HG03175 (cell line): ENCODE results near the gene NFIA.

Source experiments
- ATAC-seq: cut with Tn5 transposase; IDR thresholded peaks from one replicate; pipeline ENCODE4 v1.9.1; 2021; ENCODE audit warnings: mild to moderate bottlenecking, moderate library complexity; ENCODE audit not compliant: unreplicated experiment

Gene NFIA

DNA sequence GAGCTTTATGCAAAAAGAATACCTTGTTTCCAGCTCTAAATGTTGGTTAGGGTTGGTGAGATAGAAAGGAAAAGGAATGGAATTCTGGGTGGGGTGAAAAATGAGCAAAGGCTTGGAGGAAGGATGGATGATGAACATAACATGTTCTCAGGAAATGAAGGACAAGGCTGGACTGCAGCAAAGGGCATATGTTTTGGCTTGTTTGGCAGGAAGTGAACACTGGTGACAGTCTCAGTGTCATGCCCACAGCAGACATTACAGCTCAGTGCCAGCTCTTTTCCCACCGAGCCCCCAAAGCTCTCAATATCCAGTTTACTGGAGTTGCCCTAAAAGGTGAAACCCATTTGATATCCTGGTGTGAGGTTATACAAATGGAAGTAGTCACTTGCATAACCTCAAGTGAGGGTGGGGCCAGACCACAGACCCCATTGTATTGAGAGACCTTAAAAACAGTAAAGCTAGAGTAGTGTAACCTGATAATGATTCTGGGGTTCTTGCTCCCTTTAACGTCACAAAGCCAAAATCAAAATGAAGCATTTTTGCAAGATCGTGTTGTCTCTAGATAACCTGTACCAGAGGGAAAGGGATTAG, 270.6 kb downstream of the NFIA start:
- no peak for ATAC-seq

DNA sequence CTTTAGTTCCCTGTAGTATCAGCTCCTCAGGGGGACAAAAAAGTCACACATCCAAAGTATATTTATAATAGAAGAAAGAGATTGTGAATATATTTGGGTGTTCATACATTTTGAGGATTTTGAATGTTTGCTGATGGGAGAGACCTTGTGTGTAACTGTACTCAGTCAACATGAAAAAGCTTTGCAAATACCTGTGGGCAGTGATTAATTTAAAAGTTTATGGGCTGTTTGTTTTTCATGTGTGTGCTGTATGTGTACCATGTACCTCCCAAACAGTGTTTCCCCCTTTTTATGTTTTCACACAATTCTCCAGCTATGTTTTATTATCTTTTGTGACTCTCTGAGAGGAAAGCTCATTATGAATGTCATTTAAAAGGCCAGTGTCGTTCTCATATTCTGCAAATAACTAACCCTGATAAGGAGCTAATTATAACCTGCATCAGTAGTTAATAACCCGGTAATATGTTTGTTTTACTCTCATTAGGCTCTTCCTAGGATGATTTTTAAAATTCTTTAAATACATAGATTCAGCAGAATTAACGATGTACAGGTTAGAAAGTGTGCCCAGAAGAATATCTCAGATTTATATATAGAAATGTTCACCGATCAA, 271.5 kb downstream of the NFIA start:
- no peak for ATAC-seq

DNA sequence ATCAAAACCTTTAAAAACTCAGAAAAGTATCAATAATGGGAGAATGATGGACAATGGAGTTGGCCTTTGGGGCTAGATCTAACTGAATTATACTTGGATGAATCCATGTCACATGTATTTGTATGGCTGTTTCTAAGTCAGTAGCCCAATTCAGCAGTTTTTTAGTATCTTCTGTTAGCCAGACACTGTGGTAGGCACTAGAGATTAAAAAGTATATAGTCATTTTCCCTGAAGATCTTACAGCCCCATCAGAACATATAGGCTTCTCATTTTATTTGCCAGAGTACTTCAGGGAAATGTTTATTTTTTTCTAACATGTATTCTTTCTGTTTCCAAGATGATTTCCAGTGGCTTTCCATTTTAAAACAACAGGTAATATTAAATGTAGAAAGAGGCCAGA, 273.7 kb downstream of the NFIA start:
- no peak for ATAC-seq

DNA sequence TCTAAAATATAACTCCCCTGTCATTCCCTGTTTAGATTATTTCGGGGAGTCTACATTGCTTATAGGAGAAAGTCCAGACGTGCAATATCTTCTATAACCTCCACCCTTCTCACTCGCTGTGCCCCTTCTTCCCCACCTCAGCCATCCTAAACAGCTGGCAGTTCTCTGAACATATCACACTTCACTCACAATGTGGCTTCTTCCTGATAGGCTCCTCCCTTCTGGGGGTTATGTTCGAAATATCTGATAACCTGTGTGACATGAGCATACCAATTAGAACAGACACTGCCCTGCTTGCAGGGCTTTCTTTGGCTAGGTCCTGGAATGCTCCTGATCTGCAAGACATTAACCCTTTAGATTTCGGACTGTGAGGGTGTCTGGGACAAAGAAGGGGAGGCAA, 274.6 kb downstream of the NFIA start:
- ATAC-seq, result no peak

DNA sequence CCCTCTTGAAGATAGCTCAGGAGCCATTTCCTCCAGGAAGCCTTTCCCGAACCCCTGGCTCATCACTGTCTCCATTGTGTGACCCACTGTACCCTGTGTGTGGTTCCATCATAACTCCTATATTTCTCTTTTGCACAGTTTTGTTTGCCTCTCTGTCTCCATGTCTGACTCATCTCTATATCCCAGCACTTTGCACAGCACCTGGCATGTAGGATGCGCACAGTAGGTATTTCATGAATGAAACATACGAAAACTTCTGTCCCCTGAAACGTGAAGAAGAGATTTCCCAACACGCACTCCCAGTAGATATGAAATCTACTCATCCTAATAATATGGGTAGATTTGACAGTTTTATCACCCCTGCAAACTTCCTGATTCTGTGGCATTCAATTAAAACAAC, 275.2 kb downstream of the NFIA start:
- ATAC-seq, result no peak

DNA sequence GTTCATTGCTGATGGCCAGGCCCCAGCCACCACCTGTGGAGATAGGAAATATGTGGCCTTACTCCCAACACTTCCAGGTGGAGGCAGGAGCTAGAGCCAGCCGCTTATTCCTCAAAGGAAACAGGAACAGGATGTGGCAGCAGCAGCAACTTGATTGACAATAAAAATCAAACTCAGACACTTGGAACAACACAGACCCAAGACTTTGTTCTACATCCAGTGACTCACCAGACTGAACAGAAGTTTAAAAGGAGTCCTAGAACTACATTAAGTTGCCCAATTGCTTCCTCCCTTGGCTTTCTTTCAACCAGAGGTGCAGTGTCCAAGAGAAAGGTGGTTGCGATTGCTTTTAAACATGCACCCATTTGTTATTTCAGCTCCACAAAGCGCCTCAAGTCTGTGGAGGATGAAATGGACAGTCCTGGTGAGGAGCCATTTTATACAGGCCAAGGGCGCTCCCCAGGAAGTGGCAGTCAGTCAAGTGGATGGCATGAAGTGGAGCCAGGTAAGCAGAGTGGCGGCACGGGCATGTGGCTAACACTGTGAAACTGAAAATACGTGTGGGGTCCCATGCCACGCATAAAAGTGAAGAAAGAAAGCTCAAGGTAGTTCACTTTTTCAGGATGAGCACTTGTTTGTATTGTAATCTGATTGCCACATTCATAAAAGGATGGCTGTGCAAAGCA, 276.6 kb downstream of the NFIA start:
- ATAC-seq, result no peak

DNA sequence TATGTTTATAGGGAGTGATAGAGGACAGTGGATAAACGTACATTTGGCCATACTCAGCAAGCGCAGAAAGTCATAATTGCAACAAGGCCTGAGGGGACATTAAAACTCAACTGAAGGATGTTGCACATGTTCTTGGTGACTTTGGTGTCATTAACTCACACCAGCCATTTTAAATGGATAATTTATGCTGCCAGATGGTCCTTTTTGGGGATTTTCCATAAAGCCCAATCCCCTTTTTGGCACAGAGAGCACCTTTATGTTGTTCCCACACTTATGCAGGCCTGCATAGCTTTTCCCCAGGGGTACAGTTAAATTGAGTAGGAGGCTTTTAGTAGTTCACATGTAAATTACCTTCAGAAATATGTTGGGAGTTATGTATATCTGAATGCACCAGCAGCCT, 279.6 kb downstream of the NFIA start:
- no peak for ATAC-seq

DNA sequence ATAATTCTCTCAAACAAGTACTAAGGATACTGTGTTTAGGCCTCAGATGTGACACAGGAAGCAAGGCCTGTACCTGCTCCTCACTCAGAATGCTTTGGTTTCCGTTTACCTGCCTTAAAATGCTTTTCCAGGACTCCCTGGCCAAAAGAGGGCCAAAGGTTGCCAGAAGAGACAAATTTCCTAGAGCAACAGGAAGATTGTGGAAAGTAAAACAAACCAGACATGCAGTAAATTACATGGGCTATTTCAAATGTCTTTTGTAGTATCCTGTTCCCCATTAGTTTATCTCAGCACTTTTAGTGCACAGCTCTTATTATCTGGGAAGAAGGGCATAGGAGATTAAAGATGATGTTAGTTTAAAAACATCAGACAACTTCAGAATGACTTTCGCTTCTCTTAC, 280.0 kb downstream of the NFIA start:
- ATAC-seq, result no peak

DNA sequence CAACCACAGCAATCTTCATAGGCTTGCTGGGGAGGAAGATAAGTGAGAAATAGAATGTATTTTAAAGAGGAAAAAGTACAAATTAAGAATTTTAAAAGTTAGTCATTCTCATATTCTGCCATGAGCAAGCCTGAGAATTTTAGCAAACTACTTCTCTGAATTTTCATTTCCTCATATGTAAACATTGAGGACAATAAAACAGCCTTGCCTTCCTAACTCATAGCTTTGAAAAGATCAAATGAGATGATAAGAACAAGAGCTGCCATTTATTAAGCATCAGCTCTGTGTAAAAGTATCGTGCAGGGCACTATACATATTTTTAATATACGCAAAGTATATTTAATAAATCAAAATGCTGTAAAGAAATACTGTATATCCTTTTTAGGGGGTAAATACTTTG, 286.0 kb downstream of the NFIA start:
- ATAC-seq, result no peak

DNA sequence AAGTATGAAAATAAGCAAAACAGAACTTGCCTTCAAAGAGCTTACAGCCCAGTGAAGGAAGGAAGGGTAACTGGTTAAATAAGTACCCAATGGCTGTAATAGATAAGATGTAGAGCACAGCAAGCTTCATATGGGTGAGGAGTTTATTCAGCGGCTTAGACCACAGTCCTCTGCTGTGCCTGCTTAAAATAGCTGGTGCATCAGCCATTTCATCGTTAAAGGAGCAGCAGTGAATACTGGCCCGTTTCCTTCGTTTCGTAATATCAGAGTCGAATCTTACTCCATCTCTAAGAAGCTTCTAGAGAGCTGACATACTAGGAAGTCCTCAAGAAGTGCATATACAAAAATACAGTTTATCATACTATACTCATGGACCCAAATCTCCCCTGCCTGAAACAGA, 286.5 kb downstream of the NFIA start:
- no peak for ATAC-seq

DNA sequence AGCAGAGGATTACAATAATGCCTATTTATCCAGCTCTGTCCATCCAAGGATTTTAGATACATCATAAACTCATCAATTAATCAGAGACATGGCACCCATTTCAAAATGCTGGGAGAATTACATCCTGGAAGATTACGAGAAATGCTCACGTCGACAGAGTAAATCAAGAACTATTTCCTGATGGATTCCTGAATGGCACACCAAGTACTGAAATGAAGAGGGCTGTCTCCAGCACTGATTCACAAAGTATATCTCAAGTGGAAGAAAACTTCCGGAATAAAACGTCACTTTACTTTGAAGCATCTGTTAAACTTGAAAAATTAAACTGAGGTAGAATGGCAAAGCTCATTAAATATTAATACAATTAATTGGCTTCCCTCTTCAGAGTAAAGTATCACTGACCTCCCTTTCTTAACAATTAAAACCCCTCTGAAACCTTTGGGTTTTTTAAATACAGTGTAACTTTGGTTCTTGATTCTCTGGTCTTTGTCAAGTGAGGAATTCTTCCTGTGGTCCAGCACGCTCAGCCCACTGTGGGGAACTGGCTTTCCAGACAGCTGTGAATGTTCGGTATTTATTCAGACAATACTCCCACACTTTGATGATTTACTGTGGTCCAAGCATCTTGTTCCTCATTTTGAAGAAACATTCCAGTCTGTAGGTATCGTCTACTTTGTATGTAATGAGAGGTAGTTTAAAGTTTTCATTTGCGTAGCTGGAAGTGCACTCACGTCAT, 288.0 kb downstream of the NFIA start:
- no peak for ATAC-seq

DNA sequence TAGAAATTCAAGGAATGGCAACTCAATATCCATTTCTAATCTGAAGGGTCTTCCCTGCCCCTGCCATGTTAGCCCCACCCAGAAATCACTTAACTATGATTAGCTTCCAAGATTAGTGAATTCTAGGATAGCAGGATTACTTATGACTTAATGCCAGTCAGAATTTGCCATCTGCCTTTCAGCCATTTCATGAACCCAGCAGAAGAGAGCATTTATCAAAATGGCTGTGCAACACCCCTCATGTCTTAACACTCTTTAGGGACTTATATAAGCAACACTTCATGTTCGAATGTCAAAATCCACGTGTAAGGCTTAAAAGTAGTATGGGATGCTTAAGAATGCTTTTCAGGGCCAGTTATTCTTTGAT, 288.5 kb downstream of the NFIA start:
- ATAC-seq, result no peak

DNA sequence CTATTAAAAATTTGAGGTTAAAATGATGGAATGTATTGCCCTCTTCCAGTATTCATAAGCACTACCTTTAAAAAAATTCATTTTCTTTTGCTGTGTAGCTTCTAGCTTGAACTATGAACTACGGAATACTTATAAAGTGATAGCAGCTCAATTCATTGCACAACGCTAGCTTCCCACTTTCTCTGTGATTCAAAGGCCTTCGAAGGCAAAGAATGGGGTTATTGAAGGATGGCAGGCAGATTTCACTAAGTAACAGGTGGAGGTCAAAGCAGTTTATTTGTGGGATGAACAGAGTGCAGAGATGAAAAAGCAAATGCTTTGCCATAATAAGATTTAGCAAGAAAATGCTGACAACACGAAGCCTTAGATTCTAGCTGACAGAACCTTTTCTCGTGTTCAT, 290.6 kb downstream of the NFIA start:
- no peak for ATAC-seq

DNA sequence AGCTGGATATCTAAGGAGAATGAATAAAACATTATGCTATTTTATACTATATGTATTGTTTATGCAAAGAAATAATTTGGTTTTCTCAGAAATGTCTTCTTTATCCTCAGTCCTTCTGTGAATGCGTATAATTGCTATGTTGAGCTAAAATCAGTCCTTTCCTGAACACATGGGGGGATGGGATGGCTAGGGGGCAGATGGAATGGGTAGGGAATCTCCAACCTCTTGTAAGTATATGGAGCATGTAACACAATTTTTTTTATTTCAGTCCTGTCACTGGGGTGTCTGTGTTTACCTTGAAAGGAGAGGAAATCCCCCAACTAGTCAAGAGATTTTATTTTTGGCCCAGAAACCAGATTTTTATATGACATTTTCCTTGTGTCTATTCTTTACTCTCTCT, 291.8 kb downstream of the NFIA start:
- no peak for ATAC-seq

DNA sequence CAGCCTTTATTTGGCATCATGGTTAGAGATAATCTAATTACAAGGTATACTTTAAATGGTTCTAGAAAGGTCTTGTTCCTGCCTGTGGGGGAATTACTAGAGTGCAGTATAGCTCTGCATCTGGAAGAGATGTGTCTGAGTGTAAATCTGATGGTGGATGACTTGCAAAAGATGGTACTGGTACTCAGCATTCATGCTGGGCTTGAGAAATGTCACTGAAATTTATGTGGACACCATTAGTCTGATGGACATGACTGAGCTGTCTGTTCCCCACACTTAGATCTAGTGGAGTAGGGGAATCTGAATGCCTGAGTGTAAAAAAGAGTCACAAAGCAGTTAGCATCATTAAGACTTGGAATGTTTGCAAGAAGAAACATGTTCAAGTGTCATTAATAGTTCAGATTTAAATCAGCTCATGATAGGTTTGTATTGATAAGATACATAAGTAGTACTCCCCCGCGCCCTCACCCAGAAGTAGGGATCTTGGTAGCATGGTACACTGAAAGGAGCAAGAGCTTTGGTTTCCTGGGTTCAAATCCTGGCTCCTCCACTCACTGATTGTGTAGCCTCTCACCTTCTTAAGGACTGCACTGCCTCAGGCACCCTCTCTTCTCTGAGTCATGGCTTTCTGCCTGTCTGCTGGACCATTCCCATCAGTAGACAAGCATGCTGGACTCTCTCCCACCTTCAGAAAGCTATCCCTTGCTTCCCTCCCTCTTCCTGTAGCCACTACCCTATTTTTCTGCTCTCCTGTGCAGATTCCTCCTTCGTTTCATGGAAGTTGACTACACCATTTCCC, 292.9 kb downstream of the NFIA start:
- ATAC-seq, result no peak

DNA sequence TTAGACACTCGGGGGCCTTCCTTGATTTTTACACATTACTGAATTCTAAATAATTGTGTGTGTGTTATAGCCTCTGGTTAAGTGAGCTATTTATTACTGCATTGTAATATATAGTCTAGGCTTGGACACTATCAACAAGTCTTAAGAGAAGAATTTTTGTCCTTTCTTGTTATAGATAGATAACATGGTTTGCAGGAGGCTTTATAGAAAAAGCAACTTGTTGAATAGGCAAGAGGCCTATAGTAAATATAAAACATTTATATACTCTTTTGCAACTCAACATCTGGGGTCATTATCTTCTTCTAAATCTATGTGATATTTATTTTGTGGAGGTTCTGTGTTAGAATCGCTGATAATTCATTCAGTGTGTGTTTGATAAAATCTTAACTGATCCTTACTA, 293.8 kb downstream of the NFIA start:
- ATAC-seq, result no peak

DNA sequence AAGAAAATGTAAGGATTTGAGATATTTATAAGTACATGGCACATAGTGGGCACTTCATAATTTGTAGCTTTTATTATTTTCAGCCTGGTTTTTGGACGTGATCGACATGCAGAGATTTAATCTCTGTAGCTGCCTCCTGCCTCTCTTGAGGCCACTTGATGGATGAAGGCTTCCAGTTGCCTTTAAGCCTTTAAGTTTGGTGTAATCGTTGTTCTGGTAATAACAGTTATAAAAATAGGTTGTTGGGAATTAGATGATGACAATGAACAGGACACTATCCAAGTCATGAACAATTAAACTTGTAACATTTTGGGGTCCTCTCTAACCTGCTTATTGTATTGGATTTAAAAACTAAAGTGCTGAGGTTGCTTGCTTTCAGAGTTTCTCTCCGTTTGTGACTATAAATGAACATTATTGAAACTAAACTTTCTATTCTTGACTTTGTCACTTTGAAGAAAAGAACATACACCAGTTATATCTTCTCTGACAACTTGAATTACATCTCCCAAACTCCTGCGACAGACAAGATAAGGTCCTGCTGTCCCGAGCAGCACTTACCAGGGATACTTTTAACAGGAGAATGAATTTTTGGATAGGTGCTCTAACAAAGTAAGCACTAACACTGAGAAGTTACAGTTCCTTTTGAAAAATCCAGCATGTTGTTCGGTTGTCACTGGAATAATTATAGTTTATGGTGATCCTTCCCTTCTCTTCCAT, 295.0 kb downstream of the NFIA start:
- no peak for ATAC-seq

DNA sequence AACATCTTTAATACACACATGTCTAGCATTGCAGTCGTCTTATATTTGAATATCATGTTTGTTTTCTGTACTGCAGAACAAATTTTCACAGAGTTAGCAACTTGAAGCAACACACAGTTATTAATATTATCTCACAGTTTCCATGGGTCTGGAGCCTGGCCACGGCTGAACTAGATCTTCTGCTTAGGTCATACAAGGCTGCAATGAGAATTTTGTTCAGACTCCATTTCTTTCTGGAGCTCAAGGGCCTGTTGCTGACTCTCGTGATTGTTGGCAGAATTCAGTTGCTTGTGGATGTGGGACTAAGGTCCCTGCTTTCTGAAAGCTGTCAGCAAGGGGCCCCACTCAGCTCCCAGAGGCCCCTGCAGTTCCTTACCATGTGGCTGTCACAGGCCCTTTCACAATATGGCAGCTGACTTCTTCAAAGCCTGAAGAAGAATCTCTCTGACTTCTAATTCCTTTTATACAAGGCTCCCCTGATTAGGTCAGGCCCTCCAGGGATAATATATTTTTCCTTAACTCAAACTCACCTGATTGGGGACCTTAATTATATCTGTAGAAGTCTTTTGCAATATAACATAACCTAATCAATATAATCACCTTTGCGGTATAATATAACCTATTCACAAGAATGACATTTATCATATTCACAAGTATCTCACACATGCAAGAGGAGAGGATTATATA, 296.3 kb downstream of the NFIA start:
- ATAC-seq, result no peak

DNA sequence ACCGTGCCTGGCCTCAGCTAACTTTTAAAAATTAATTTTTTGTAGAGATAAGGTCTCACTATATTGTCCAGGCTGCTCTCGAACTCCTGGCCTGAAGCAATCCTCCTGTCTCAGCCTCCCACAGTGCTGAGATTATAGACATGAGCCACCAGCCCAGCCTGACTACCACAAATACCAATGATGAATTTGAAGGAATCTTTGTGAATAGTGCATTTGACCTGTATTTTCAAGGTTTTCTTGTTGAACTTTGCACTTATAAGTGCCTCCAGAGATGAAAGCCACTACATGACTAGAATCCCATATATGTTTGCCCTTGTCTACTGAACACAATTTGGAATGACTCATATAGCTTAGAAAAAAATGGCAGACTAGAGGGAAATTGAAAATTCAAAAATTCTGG, 297.3 kb downstream of the NFIA start:
- ATAC-seq, result no peak

DNA sequence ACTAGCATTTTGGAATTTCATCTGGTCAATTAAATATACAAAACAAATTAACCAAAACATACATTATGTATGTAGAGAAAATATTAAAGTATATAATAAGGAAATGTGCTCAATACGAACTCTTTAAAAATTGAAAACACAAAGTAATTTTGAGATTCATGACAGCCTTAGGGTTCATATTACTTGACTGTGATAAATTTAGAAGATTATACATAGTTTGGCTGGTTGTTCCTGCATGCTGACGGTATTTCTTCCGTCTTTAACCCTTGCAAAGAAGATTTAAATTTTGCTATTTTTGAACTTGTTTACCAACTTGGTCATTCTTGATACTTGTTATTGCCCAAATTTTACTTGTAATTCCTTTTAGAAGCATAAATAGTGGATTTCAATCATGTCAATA, 298.2 kb downstream of the NFIA start:
- ATAC-seq, result no peak
